ENCODE measurements around the gene ELAVL4.

The ELAVL4 gene

DNA sequence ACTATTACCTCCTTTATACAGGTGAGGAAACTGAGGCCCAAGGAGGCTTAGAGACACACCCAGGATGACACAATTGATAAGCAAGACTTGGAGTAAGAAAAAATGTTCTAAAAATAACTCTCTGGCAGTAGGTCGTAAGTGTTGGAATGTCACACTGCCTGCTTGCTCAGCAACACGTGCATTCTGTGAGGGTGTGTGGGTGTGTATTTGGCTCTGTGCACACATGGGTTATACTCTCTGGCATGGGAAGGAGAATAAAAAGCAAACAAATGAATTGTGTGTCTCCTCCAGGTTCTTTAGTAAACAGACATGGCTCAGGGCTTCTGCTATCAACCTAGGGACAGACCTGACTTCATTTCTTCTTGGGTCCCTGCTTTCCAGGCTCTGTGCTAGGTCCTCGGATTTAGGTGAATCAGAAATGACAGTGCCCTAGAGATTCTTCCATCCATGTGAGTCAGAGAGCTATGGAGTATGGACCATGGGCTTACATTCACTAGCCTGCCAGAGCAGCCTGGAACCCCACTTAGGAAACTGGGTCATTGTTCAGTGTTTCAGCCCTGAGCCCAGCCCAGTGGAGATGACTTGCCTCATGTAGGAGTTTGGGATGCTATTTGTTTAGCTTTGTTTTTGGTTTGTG, 72.4 kb downstream of the ELAVL4 start:
- H3K4me2 ChIP-seq (ENCODE audit: low read length): no peak overlapping the region
- H3K4me1 ChIP-seq (ENCODE audit: control insufficient read depth, low read depth, low read length): peaks cover 2% of the 10 kb centered on the region
- H4K5ac ChIP-seq (ENCODE audit: low read length): no peak overlapping the region
- H3K27me3 ChIP-seq (ENCODE audit: insufficient read depth, low read length, poor library complexity): no peaks in the 10 kb centered on the region
- no peak overlapping the region for H4K8ac ChIP-seq (ENCODE audit: low read depth, low read length)
- peak overlapping the region; percentile 53 for H3K18ac ChIP-seq (ENCODE audit: low read length)
- H3K79me1 ChIP-seq (ENCODE audit: low read length): no peaks in the 10 kb centered on the region
- no CpG with 5 or more reads among the region's 3 CpGs for WGBS (ENCODE audit: extremely low coverage, insufficient coverage, low lambda C conversion rate)
- no peak overlapping the region for H2BK5ac ChIP-seq (ENCODE audit: low read length)
- no peak overlapping the region for H2BK120ac ChIP-seq (ENCODE audit: low read depth, low read length)
- H3K4me3 ChIP-seq (ENCODE audit: low read length): no peak overlapping the region
- no peak overlapping the region for H3K4ac ChIP-seq (ENCODE audit: low read depth, low read length)
- no peak overlapping the region for H3K23ac ChIP-seq (ENCODE audit: low read length)
- peak overlapping the region; percentile 31 for H3K56ac ChIP-seq (ENCODE audit: low read length)
- H3K27ac ChIP-seq (ENCODE audit: low read depth, low read length): no peak overlapping the region
- H3K9ac ChIP-seq (ENCODE audit: low read length): no peak overlapping the region
- H2BK15ac ChIP-seq (replicated peaks; ENCODE audit: low read depth): no peak overlapping the region
- peak; percentile 46 for DNase-seq
- H3K36me3 ChIP-seq (ENCODE audit: control insufficient read depth, insufficient read depth, low read length): no peaks in the 10 kb centered on the region
- H2AK5ac ChIP-seq (ENCODE audit: low read length): peak overlapping the region; percentile 78
- no peaks in the 10 kb centered on the region for H3K79me2 ChIP-seq (ENCODE audit: control insufficient read depth, insufficient read depth, low read length)

DNA sequence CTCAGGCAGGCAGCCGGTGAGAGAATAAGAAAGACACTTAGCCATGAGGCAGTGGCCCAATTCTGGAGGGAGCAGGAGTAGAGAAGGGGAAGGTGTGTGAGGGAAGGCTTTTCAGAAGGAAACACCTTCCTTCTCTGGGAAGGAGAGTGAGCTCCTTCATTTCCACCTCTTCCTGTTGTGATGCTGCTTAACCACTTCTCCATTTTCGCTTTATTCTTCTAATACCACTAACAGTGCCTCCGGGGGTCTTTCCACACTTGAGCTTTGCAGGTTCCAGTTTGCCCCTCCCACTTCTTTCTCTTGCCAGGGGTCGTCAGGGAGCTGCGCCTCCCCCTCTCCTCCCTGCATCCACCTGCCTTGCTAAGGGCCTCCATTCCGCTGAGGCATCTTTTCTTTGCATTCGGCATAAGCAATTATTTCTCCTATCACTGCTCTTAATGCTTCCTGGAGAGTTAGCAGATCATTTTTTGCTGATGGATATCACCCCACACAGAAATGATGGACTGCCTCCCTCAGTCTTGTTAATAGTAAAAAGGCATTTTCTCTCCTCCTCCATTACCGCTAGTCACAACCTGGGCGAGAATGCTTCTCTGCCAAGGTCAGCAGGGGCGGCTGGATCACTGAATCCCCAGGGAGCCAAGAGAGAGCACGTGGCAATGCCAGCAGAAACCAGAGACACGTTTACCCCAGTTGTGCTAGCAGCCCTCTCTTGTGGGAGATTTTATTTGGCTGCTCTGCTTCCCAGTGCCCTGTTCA, 74.8 kb downstream of the ELAVL4 start:
- Histone ChIP-seq H2BK15ac (replicated peaks; ENCODE audit: low read depth) (no peak overlapping the region), H3K9ac (ENCODE audit: low read length) (no peak overlapping the region), H2BK120ac (ENCODE audit: low read depth, low read length) (no peak overlapping the region), H3K4me3 (ENCODE audit: low read length) (no peak overlapping the region), H2BK5ac (ENCODE audit: low read length) (no peak overlapping the region), H4K5ac (ENCODE audit: low read length) (no peak overlapping the region), H2AK5ac (ENCODE audit: low read length) (no peak overlapping the region), H3K79me1 (ENCODE audit: low read length) (no peaks in the 10 kb centered on the region), H3K79me2 (ENCODE audit: control insufficient read depth, insufficient read depth, low read length) (no peaks in the 10 kb centered on the region), H3K23ac (ENCODE audit: low read length) (no peak overlapping the region), H3K56ac (ENCODE audit: low read length) (no peak overlapping the region), H3K27ac (ENCODE audit: low read depth, low read length) (no peak overlapping the region), H3K4me1 (ENCODE audit: control insufficient read depth, low read depth, low read length) (peaks cover 2% of the 10 kb centered on the region), H3K36me3 (ENCODE audit: control insufficient read depth, insufficient read depth, low read length) (no peaks in the 10 kb centered on the region), H3K4ac (ENCODE audit: low read depth, low read length) (no peak overlapping the region), H3K27me3 (ENCODE audit: insufficient read depth, low read length, poor library complexity) (no peaks in the 10 kb centered on the region), H4K8ac (ENCODE audit: low read depth, low read length) (no peak overlapping the region), H3K18ac (ENCODE audit: low read length) (no peak overlapping the region), H3K4me2 (ENCODE audit: low read length) (no peak overlapping the region)
- DNase-seq: no peak
- no CpG with 5 or more reads among the region's 12 CpGs for WGBS (ENCODE audit: extremely low coverage, insufficient coverage, low lambda C conversion rate)

DNA sequence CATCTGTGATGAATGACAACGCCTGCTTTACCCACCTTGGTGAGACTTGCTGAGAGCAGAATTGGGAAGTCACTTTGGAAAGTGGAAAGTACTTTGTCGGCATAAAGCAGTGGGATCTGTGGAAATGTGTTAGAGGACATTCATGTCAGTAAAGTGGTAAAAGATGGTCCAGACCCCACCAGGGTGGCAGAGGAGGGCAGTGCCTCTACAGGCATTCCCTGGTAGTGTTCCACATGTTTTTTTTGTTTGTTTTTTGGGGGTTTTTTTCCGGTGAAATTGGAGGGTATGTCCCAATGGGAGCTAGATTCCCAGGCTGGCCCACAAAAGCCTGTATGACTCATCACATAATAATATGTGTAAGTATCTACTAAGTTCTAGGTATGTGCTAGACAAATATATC, 80.6 kb downstream of the ELAVL4 start:
- Histone ChIP-seq H3K4me1 (ENCODE audit: control insufficient read depth, low read depth, low read length) (no peaks in the 10 kb centered on the region), H3K27ac (ENCODE audit: low read depth, low read length) (no peak overlapping the region), H3K36me3 (ENCODE audit: control insufficient read depth, insufficient read depth, low read length) (no peaks in the 10 kb centered on the region), H4K8ac (ENCODE audit: low read depth, low read length) (no peak overlapping the region), H3K27me3 (ENCODE audit: insufficient read depth, low read length, poor library complexity) (no peaks in the 10 kb centered on the region), H2AK5ac (ENCODE audit: low read length) (no peak overlapping the region), H2BK15ac (replicated peaks; ENCODE audit: low read depth) (no peak overlapping the region), H3K9ac (ENCODE audit: low read length) (no peak overlapping the region), H3K4ac (ENCODE audit: low read depth, low read length) (no peak overlapping the region), H3K4me3 (ENCODE audit: low read length) (no peak overlapping the region), H4K5ac (ENCODE audit: low read length) (no peak overlapping the region), H3K4me2 (ENCODE audit: low read length) (no peak overlapping the region), H2BK120ac (ENCODE audit: low read depth, low read length) (no peak overlapping the region), H3K79me1 (ENCODE audit: low read length) (no peaks in the 10 kb centered on the region), H3K79me2 (ENCODE audit: control insufficient read depth, insufficient read depth, low read length) (no peaks in the 10 kb centered on the region), H3K23ac (ENCODE audit: low read length) (no peak overlapping the region), H3K18ac (ENCODE audit: low read length) (no peak overlapping the region), H2BK5ac (ENCODE audit: low read length) (no peak overlapping the region), H3K56ac (ENCODE audit: low read length) (no peak overlapping the region)
- no CpG with 5 or more reads among the region's 3 CpGs for WGBS (ENCODE audit: extremely low coverage, insufficient coverage, low lambda C conversion rate)
- DNase-seq: no peak

- no peak overlapping the region for H3K23ac ChIP-seq (ENCODE audit: low read length)
- no peak overlapping the region for H2BK15ac ChIP-seq (replicated peaks; ENCODE audit: low read depth)
- peak overlapping the region; percentile 22 for H2BK5ac ChIP-seq (ENCODE audit: low read length)
- no peaks in the 10 kb centered on the region for H3K79me1 ChIP-seq (ENCODE audit: low read length)
- H3K4me2 ChIP-seq (ENCODE audit: low read length): no peak overlapping the region
- no peak overlapping the region for H4K8ac ChIP-seq (ENCODE audit: low read depth, low read length)
- H3K36me3 ChIP-seq (ENCODE audit: control insufficient read depth, insufficient read depth, low read length): no peaks in the 10 kb centered on the region
- no peaks in the 10 kb centered on the region for H3K27me3 ChIP-seq (ENCODE audit: insufficient read depth, low read length, poor library complexity)
- DNase-seq: no peak
- H3K9ac ChIP-seq (ENCODE audit: low read length): no peak overlapping the region
- H2AK5ac ChIP-seq (ENCODE audit: low read length): no peak overlapping the region
- H4K5ac ChIP-seq (ENCODE audit: low read length): no peak overlapping the region
- H3K18ac ChIP-seq (ENCODE audit: low read length): no peak overlapping the region
- H2BK120ac ChIP-seq (ENCODE audit: low read depth, low read length): no peak overlapping the region
- no peak overlapping the region for H3K27ac ChIP-seq (ENCODE audit: low read depth, low read length)
- WGBS (ENCODE audit: extremely low coverage, insufficient coverage, low lambda C conversion rate): no CpG with 5 or more reads among the region's 3 CpGs
- H3K79me2 ChIP-seq (ENCODE audit: control insufficient read depth, insufficient read depth, low read length): no peaks in the 10 kb centered on the region
- H3K56ac ChIP-seq (ENCODE audit: low read length): no peak overlapping the region
- peak overlapping the region; percentile 24 for H3K4ac ChIP-seq (ENCODE audit: low read depth, low read length)
- peaks cover 16% of the 10 kb centered on the region for H3K4me1 ChIP-seq (ENCODE audit: control insufficient read depth, low read depth, low read length)
- no peak overlapping the region for H3K4me3 ChIP-seq (ENCODE audit: low read length)
Measured at GRCh38 chr1:50193002-50193401, 84.3 kb downstream of the ELAVL4 start.

- no peak overlapping the region for H3K23ac ChIP-seq (ENCODE audit: low read length)
- H3K79me2 ChIP-seq (ENCODE audit: control insufficient read depth, insufficient read depth, low read length): no peaks in the 10 kb centered on the region
- DNase-seq: peak; percentile 42
- peak overlapping the region; percentile 85 for H3K18ac ChIP-seq (ENCODE audit: low read length)
- H2BK15ac ChIP-seq (replicated peaks; ENCODE audit: low read depth): no peak overlapping the region
- no peaks in the 10 kb centered on the region for H3K79me1 ChIP-seq (ENCODE audit: low read length)
- no peaks in the 10 kb centered on the region for H3K27me3 ChIP-seq (ENCODE audit: insufficient read depth, low read length, poor library complexity)
- H3K27ac ChIP-seq (ENCODE audit: low read depth, low read length): no peak overlapping the region
- H4K5ac ChIP-seq (ENCODE audit: low read length): no peak overlapping the region
- H4K8ac ChIP-seq (ENCODE audit: low read depth, low read length): no peak overlapping the region
- H3K4me1 ChIP-seq (ENCODE audit: control insufficient read depth, low read depth, low read length): peaks cover 18% of the 10 kb centered on the region
- H3K4ac ChIP-seq (ENCODE audit: low read depth, low read length): peak overlapping the region; percentile 89
- no peak overlapping the region for H3K4me3 ChIP-seq (ENCODE audit: low read length)
- peak overlapping the region; percentile 66 for H3K56ac ChIP-seq (ENCODE audit: low read length)
- peak overlapping the region; percentile 40 for H2BK120ac ChIP-seq (ENCODE audit: low read depth, low read length)
- peak overlapping the region; percentile 47 for H2AK5ac ChIP-seq (ENCODE audit: low read length)
- no CpG with 5 or more reads among the region's 2 CpGs for WGBS (ENCODE audit: extremely low coverage, insufficient coverage, low lambda C conversion rate)
- no peak overlapping the region for H3K4me2 ChIP-seq (ENCODE audit: low read length)
- no peak overlapping the region for H3K9ac ChIP-seq (ENCODE audit: low read length)
- no peaks in the 10 kb centered on the region for H3K36me3 ChIP-seq (ENCODE audit: control insufficient read depth, insufficient read depth, low read length)
- peak overlapping the region; percentile 94 for H2BK5ac ChIP-seq (ENCODE audit: low read length)
Measured at GRCh38 chr1:50195205-50195604, 86.5 kb downstream of the ELAVL4 start.
